Measurements from ENCODE around the gene CD226.

DNA sequence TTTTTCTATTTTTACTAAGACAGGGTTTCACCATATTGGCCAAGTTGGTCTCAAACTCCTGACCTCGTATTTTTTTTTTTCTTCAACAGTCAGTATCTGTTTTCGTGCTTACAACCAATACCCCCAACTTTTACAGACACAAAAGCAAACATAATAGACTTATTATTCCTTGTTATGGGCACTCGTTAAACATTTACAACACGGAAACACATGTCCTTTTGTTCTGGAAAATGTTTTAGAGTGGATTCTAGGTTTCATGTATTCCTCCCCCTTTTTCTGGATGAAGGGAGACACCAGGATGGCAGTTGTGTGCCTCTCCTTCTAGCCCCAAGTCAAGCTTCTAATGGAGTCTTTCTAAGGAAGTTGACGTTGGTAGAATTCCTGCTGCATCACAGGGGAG is 88.8 kb downstream of the CD226 start:
- TF ChIP-seq, protein P1, sequence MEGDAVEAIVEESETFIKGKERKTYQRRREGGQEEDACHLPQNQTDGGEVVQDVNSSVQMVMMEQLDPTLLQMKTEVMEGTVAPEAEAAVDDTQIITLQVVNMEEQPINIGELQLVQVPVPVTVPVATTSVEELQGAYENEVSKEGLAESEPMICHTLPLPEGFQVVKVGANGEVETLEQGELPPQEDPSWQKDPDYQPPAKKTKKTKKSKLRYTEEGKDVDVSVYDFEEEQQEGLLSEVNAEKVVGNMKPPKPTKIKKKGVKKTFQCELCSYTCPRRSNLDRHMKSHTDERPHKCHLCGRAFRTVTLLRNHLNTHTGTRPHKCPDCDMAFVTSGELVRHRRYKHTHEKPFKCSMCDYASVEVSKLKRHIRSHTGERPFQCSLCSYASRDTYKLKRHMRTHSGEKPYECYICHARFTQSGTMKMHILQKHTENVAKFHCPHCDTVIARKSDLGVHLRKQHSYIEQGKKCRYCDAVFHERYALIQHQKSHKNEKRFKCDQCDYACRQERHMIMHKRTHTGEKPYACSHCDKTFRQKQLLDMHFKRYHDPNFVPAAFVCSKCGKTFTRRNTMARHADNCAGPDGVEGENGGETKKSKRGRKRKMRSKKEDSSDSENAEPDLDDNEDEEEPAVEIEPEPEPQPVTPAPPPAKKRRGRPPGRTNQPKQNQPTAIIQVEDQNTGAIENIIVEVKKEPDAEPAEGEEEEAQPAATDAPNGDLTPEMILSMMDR (IDR thresholded peaks at IDR 0.05), result no peak
- TF ChIP-seq POLR2A (IDR thresholded peaks at IDR 0.05), result no peak
- no peak for TF ChIP-seq EP300 (IDR thresholded peaks at IDR 0.05)
